ENCODE measurements around the gene ZSCAN16.

DNA sequence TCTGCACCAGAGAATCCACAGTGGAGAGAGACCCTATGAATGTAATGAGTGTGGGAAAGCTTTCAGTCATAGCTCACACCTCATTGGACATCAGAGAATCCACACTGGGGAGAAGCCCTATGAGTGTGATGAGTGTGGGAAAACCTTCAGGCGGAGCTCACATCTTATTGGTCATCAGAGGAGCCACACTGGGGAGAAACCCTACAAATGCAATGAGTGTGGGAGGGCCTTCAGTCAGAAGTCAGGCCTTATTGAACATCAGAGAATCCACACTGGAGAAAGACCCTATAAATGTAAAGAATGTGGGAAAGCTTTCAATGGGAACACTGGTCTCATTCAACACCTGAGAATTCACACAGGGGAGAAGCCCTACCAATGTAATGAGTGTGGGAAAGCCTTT is 29.1 kb downstream of the ZSCAN16 start:
- TF ChIP-seq, protein P1, sequence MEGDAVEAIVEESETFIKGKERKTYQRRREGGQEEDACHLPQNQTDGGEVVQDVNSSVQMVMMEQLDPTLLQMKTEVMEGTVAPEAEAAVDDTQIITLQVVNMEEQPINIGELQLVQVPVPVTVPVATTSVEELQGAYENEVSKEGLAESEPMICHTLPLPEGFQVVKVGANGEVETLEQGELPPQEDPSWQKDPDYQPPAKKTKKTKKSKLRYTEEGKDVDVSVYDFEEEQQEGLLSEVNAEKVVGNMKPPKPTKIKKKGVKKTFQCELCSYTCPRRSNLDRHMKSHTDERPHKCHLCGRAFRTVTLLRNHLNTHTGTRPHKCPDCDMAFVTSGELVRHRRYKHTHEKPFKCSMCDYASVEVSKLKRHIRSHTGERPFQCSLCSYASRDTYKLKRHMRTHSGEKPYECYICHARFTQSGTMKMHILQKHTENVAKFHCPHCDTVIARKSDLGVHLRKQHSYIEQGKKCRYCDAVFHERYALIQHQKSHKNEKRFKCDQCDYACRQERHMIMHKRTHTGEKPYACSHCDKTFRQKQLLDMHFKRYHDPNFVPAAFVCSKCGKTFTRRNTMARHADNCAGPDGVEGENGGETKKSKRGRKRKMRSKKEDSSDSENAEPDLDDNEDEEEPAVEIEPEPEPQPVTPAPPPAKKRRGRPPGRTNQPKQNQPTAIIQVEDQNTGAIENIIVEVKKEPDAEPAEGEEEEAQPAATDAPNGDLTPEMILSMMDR (IDR thresholded peaks at IDR 0.05) = no peak
- no peak for TF ChIP-seq POLR2AphosphoS5 (IDR thresholded peaks at IDR 0.05; ENCODE audit: low read depth, low read length)
- TF ChIP-seq, protein P2, sequence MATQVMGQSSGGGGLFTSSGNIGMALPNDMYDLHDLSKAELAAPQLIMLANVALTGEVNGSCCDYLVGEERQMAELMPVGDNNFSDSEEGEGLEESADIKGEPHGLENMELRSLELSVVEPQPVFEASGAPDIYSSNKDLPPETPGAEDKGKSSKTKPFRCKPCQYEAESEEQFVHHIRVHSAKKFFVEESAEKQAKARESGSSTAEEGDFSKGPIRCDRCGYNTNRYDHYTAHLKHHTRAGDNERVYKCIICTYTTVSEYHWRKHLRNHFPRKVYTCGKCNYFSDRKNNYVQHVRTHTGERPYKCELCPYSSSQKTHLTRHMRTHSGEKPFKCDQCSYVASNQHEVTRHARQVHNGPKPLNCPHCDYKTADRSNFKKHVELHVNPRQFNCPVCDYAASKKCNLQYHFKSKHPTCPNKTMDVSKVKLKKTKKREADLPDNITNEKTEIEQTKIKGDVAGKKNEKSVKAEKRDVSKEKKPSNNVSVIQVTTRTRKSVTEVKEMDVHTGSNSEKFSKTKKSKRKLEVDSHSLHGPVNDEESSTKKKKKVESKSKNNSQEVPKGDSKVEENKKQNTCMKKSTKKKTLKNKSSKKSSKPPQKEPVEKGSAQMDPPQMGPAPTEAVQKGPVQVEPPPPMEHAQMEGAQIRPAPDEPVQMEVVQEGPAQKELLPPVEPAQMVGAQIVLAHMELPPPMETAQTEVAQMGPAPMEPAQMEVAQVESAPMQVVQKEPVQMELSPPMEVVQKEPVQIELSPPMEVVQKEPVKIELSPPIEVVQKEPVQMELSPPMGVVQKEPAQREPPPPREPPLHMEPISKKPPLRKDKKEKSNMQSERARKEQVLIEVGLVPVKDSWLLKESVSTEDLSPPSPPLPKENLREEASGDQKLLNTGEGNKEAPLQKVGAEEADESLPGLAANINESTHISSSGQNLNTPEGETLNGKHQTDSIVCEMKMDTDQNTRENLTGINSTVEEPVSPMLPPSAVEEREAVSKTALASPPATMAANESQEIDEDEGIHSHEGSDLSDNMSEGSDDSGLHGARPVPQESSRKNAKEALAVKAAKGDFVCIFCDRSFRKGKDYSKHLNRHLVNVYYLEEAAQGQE (IDR thresholded peaks at IDR 0.05; ENCODE audit: insufficient read depth in 1 of 2, low read depth in 2 of 2, low read length in 1 of 2) = no peak
- TF ChIP-seq SIN3A (IDR thresholded peaks at IDR 0.05; ENCODE audit: borderline replicate concordance, insufficient read depth, low read depth, low read length) = no peak
